NOMO-1 treated with DMSO at 0.1 percent for 48 hours (cell line): Measurements from ENCODE around the gene DHRS12.

Experiments used
- DNase-seq: peaks from one replicate; lab custom pipeline; 2025; ENCODE audit not compliant: unreplicated experiment; lab: John Stamatoyannopoulos, UW

DHRS12 gene

GRCh38 chr13:51730927-51731326, 73.0 kb downstream of the DHRS12 start:
- no peak for DNase-seq

DNA sequence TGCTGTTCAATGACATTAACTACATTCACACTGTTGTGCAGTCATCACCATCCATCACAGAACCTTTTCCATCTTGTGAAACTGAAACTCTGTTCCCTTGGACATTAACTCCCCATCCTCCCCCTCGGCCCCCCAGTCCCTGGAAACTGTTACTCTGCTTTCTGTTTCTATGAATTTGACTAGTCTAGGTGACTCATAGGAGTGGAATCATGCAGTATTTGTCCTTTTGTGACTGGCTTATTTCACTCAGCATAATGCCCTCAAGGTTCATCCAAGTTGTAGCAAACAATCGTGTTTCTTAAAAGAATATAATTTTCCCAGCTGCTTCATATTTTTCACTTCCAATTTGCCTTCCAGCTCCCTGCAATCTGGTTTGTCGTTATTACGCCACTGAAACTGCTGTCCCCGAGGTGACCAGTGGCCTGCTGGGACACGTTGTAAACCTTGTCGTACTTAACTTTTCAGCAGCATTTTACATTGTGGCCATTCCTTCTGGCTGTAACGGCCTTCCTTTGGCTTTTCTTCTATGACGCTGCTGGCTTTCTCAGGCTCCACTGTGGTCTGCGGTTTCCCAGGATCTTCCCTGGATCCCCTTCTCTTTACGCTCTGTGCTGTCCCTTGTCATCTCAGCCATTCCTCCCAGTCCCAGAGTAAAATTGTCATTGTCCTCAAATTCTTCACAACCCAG, 74.0 kb downstream of the DHRS12 start:
- DNase-seq = no peak

DNA sequence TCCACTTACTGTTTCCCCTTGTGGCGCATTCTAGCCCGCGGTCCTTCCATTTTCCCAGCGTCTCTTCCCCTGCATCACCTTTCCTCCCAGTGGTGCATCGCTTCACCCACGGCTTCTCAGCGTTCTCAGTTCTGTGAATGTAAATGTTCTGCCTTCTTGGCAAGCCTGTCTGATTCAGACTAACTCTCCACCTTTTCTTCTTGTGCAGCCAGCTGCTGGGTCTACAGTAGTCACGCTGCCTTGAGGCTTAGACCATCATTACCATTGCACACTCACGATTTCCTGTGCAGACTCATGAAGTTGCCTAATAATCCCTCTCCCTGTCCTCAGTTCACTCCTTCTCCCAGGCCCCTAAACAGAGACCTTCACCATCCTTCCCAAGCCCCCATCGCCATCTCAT, 75.0 kb downstream of the DHRS12 start:
- peak; percentile 36 for DNase-seq

DNA sequence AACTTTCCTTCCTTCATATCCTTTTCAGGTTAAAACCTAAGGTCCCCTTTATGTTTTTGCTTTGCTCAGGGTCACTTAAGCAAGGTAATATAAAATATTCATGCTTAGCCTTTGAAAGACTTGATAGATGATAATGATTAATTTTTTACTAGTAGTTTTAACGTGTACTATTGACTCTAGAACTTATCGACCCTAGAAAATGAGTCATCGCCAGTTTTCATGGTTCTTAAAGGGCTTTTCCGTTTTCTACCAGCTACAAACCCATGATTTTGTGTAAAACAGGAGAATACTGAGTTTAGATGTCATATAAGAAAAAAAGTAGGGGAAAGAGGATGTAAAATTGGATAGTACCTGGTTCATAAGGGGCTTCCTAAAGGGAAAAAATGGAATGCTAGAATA, 75.7 kb downstream of the DHRS12 start:
- no peak for DNase-seq

GRCh38 chr13:51727634-51728274, 76.2 kb downstream of the DHRS12 start:
- DNase-seq = no peak

GRCh38 chr13:51726446-51727193, 77.3 kb downstream of the DHRS12 start:
- no peak for DNase-seq

- DNase-seq = no peak
These were observed 79.2 kb downstream of the DHRS12 start for GRCh38 chr13:51724721-51725120.

DNA sequence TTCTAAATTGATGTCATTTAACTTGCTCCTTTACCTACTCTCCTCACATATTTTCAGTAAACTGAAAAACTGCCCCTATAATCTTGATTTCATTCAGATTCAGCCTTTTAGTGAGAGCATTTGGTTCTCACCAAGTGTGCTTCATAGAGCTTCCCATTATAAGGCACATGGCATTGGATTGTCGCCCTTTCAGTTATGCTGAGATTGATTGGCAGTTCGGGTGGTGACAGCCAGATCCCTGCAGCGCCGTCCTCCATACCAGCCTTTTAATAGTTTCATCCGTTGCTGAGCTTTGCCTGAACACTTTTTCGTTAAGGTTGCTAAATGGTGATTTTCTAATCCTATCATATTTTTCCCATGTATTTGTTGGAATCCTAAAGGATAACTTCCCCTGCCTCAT, 80.4 kb downstream of the DHRS12 start:
- no peak for DNase-seq

- no peak for DNase-seq
These were observed 82.5 kb downstream of the DHRS12 start for GRCh38 chr13:51721496-51721895.

GRCh38 chr13:51719394-51719793, 84.6 kb downstream of the DHRS12 start:
- no peak for DNase-seq
